ENCODE results near the gene SUSD1. TPM values are rescaled to one million over a fixed set of nuclear protein-coding genes. Genes with fewer than 3 reads are reported as not detected.

Gene SUSD1
- total and polyA plus RNA-seq, 2 of the 13 experiments (the other 11 are each of a cell fraction or from before 2014, with no cell fraction given) = 25.9 to 32.3 TPM

DNA sequence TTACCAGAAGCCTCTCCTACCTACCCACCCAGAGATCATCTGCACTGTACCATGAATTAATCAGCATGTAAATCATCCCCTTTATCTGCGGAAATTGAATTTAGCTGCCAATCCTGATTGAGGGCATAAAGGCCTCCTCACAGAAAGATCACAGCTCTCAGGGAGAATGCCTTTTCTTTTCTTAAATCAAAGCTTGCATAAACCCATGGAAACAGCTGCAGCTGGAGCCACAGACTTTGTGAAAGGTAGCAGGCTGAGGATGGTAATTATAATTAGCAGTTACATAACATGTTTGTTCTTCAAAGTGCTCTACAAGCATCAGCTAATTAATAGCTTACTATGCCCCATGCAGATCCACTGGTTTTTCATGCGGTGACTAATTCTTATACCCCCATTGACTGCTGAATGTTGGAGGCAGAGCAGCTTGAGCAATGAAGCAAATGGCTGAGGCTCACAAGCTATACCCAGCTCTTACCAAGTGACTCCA is 54.6 kb downstream of the SUSD1 start:
- no peak overlapping the region for H2AFZ ChIP-seq (ENCODE audit: low read length)
- H3K27ac ChIP-seq (ENCODE audit: extremely low read length, insufficient read depth, low read length) = peak overlapping the region; percentile 96
- no peak overlapping the region for H3K4me3 ChIP-seq (replicated peaks in 1 of 3; ENCODE audit: insufficient read depth in 1 of 3, low read depth in 2 of 3, low read length in 3 of 3)
- WGBS (ENCODE audit: low lambda C conversion rate) = 100% methylated on average over 2 of the region's 2 CpGs
- H3K9ac ChIP-seq (ENCODE audit: insufficient read depth, low read depth, low read length) = peak overlapping the region; percentile 52; the same call in 1 of the 2 replicates
- no peaks in the 10 kb centered on the region for H4K20me1 ChIP-seq (ENCODE audit: insufficient read depth, low read length)
- 0 out of 2 replicates have a peak overlapping the region, but pooled peaks have one; percentile 77 for H3K4me2 ChIP-seq (ENCODE audit: low read depth, low read length)
- POLR2A ChIA-PET = interaction anchor here (1.6 to 2.6 kb wide), 3 partner anchors 55 to 259 kb away, joined by 7 to 11 read pairs (median 9); partner anchors contain the start of genes HSDL2 and SUSD1
- CTCF ChIA-PET (ENCODE audit: low intra/inter-chr PET ratio, low total read pairs) = no interaction called here
- TF ChIP-seq, protein P1, sequence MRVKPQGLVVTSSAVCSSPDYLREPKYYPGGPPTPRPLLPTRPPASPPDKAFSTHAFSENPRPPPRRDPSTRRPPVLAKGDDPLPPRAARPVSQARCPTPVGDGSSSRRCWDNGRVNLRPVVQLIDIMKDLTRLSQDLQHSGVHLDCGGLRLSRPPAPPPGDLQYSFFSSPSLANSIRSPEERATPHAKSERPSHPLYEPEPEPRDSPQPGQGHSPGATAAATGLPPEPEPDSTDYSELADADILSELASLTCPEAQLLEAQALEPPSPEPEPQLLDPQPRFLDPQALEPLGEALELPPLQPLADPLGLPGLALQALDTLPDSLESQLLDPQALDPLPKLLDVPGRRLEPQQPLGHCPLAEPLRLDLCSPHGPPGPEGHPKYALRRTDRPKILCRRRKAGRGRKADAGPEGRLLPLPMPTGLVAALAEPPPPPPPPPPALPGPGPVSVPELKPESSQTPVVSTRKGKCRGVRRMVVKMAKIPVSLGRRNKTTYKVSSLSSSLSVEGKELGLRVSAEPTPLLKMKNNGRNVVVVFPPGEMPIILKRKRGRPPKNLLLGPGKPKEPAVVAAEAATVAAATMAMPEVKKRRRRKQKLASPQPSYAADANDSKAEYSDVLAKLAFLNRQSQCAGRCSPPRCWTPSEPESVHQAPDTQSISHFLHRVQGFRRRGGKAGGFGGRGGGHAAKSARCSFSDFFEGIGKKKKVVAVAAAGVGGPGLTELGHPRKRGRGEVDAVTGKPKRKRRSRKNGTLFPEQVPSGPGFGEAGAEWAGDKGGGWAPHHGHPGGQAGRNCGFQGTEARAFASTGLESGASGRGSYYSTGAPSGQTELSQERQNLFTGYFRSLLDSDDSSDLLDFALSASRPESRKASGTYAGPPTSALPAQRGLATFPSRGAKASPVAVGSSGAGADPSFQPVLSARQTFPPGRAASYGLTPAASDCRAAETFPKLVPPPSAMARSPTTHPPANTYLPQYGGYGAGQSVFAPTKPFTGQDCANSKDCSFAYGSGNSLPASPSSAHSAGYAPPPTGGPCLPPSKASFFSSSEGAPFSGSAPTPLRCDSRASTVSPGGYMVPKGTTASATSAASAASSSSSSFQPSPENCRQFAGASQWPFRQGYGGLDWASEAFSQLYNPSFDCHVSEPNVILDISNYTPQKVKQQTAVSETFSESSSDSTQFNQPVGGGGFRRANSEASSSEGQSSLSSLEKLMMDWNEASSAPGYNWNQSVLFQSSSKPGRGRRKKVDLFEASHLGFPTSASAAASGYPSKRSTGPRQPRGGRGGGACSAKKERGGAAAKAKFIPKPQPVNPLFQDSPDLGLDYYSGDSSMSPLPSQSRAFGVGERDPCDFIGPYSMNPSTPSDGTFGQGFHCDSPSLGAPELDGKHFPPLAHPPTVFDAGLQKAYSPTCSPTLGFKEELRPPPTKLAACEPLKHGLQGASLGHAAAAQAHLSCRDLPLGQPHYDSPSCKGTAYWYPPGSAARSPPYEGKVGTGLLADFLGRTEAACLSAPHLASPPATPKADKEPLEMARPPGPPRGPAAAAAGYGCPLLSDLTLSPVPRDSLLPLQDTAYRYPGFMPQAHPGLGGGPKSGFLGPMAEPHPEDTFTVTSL (CRISPR knock-in tag; IDR thresholded peaks at IDR 0.05; ENCODE audit: borderline replicate concordance) = 0 out of 2 replicates have a peak, but pooled peaks have one; percentile 15
- no peak for TF ChIP-seq ZNF484 (CRISPR knock-in tag; IDR thresholded peaks at IDR 0.05; ENCODE audit: borderline replicate concordance, low read depth)
- DNase-seq (ENCODE audit: low spot score) (no peak), FAIRE-seq (no peak), ATAC-seq (no peak)
- in situ Hi-C loops (cut with HindIII; ENCODE audit: extremely low pct_ligation_motif_present, low pct_unique_long_range_greater_than_20kb) (no loop called here), intact Hi-C loops (cut with micrococcal nuclease; ENCODE audit: unreplicated experiment) (no loop called here)
- no TSS peak for BruUV-seq (replicated peaks)
- H3K4me1 ChIP-seq (ENCODE audit: insufficient read depth, low read length) = peaks cover 57% of the 10 kb centered on the region
- peaks cover 2 to 14% of the 10 kb centered on the region in 2 experiments; a peak in 4 of 5 replicates for H3K36me3 ChIP-seq (replicated peaks in 1 of 2; ENCODE audit: control insufficient read depth in 1 of 2, insufficient read depth in 2 of 2, low read length in 2 of 2)
- no peaks in the 10 kb centered on the region for H3K9me3 ChIP-seq (ENCODE audit: low read length)
- no peaks in the 10 kb centered on the region for H3K27me3 ChIP-seq (ENCODE audit: control insufficient read depth in 1 of 2, insufficient read depth in 2 of 2, low read length in 2 of 2)
- no peaks in the 10 kb centered on the region for H3K79me2 ChIP-seq (ENCODE audit: insufficient read depth, low read length)

Measured in HepG2 (cell line).